Activated CD4-positive, CD25-positive, alpha-beta regulatory T cell treated with anti-CD3 and anti-CD28 coated beads, Interleukin-2, amount 50 U/mL, for 16 hours (primary cell): ENCODE data around the gene MYL4.
"Not testable (repeated sequence)": the region's sequence is repeated elsewhere in the genome, so short reads cannot be mapped to it uniquely, and the experiment has no call there.

ENCODE experiments used
- DNase-seq: peaks from one replicate; pipeline ENCODE4 v3.0.0-alpha.2; 2020; ENCODE audit warnings: low read depth, low spot score

MYL4 gene

GRCh38 chr17:47243737-47244598, 34.8 kb downstream of the MYL4 start:
- no peak for DNase-seq

DNA sequence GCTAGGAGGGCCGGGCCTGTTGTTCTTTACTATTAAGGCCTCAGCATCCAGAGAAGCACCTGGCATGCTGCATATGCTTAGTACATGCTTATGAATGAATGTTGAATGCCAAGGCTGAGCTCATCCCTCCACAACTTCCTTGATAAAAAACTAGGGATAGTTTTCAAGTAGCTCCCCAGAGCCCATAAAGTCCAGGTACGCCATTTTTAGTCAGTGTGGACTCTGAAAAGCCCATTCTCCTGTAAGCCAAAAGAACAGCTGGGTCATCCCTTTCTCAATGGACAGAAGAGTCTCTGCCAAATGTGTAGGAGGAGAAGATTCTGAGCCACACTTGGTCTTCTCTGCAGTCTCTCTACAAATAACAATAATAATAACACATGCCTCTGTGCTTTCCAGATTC, 35.5 kb downstream of the MYL4 start:
- DNase-seq = no peak

DNA sequence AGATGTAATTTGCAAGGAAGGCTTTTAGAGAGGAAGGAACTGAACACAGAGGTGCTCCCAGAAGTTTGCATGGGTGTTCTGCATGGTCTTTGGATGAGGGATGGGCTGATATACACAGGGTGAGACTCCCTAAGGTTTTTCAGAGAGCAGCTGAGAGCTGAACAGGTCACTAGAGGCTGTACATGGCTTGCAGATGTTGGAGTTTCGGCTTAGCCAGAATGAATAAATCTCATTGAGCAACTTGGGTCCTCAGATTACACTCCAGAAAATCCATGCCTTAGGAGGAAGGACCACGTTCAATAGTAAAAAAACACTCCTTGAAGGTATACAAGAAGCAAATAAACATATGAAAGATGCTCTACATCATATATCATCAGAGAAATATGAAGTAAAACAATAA, 37.0 kb downstream of the MYL4 start:
- no peak for DNase-seq

- DNase-seq = no peak
Measured at GRCh38 chr17:47250855-47251254, 41.7 kb downstream of the MYL4 start.

GRCh38 chr17:47251421-47251940, 42.3 kb downstream of the MYL4 start:
- no peak for DNase-seq

DNA sequence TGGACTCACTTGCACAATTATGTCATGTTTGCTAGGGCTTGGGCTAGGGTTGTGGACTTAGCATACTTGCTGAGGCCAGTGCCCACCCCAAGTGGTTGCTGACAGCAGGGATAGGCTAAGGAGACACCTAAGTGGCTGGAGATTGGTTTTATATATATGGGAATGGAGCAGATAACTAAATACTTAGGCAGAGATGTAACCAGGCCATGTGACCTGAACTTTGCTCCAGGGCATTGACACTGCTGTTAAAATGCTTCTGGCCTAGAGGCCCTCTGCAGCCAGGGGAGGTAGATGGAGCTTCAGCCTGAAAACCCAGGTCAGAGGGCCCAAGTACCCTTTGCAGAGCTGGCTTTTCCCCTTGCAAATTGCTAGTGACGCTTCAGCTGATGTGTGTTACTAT, 43.1 kb downstream of the MYL4 start:
- DNase-seq = no peak

DNA sequence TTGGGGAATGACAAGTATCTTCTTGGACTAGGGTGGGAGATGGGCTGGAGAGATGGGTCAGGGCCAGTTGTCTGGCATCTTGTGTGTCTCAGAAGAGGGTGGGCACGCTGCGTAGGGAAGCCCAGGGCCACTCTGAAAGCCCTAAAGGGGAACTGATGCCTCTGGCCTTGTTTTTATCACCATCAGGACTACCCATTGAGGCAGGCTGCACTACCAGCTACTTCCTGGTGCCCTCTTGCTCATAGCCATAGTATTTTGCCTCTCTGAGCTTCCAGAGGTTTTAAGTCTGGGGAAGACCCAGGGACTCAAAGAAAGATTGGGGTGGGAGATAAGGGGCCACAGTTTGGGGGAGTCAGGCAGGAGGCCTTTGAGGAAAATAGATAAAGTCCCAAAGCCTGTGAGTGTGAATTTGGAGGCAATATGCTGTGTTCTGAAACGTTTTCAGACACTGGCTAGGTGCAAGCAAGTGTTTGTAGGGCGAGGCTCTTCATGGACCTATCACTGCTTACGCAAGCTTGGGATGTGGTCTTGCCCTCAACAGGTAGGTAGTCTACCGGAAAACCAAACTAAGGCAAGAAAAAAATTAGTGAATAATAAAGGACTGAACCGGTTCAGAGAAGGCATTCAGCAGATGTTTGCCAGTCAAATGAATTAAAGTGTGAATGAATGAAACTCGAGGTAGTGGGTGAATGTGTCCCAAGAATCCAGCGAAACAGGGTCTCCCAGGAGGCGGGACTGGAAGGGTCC, 43.8 kb downstream of the MYL4 start:
- DNase-seq = no peak

GRCh38 chr17:47253541-47254402, 44.6 kb downstream of the MYL4 start, which contains the start of gene ITGB3:
TSS of gene ITGB3 (plus strand) at chr17:47253827. CDS start at chr17:47253862, 35 bp downstream.
- DNase-seq = peak; percentile 14

DNA sequence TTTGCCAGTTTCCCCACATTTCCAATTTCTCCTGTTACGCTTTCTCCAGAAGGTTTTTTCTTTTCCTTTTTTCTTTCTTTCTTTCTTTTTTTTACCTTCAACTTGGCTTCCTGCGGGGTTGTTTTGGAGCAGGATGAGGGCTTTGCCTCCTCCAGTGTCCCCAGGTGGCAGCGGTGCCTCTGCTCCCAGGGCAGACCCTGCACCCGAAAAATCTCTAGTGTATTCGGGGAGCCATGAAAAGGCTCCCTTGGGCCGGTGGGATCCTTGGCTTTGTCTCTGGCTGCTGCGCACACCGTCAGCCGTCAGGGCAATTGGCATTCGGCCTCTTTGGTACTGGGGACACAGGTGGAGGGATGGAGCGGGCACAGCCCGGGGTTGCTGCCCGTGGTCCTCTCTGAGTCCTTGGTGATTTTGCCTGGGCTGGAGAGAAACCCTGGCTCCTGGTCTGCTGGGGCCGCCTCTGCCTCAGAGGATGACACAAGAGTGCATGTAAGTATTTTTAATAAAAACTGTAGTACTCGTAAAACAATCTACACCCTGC, 45.3 kb downstream of the MYL4 start:
- DNase-seq = no peak

DNA sequence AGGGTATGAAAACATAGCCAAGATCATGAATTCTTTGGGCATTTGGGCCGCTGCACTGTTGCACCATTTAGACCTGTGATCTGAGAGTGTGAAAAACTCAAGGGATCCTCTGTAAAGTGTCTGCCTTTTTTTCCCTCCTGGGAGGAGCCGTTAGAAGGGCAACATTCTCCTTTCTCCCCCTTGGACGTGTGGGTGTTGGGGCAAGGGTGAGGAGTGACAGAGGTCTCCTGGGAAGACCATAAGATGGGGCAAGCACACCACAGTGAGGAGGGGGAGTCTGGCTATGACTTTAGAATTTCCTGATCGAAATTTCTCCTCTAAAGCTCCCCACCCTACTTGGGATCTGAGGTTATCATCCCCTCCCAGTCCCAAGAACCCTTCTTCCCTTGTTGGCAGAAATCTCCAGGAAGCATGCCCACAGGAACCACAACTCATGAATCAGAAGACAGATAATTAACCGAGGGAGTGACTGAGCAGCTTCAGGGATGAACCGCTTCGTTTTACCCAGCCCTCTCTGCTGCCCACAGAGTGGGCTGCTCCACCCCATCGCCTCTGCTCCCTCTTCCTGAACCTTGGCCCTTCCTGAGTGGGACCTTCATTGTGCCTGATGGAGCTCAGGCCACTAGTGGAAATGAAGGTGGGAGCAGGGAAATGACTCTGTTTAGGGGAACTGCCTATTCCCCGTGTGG, 48.6 kb downstream of the MYL4 start:
- DNase-seq = no peak

DNA sequence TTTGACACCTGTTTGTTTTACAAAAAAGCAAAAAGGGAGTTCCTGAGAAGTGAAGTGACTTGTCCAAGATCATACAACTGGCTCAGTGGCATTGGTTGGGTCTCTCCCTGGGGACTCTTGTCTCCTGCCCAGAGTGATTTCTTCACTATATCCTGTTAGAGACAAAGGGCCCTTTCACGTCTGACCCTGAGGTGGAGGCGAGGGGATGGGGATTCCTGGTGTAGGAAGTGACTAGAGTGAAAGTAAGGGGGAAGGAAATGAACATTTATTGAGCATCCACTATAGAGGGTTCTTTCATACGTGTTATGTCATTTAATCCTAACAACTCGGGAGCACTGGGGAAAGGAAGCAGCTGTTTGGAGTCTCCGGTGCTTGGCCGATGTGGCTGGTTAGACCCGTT, 53.4 kb downstream of the MYL4 start:
- no peak for DNase-seq

DNA sequence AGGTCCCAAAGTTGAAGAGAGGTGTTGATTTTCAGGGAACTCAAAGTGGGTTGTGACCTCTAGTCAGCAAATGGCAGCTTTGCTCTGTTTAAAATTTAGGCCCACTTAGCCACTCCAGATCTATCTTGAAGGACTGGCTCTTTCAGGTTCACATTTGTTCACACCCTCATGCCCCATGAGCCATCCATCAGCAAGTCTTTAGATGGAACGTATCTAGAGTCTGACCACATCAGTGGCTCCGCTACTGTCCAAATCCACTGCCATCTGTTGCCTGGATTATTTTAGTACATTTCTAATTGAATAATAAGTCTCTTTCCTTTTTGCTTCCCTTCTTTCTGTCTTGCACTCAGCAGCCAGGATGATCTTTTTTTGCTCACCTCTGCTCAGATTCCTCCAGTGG, 55.0 kb downstream of the MYL4 start:
- DNase-seq = no peak

DNA sequence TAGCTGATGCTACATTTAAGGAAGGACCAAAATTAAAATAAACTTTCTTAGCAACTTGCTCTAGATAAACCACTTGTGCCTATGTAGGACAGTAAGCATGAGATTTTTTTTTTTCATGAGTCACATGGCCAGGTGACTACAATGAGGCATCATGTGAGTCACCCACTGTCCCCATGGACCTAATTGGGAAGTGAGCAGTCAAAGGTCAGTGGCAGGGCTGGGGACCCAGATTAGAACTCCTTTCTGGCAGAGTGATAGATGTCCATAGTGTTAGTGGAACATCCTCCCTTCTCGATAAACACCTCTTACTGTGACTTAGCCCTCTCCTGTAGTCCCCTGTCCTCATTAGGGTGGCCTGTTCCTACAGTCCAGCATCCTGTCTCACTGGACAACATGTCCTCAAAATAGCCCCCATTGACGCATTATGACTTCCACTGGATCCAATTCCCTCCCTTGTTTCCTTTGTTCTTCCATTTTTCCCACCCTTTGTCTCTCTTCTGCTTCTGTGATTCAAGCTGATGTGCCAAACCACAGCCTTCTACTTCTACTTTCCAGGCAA, 56.9 kb downstream of the MYL4 start:
- DNase-seq = no peak

DNA sequence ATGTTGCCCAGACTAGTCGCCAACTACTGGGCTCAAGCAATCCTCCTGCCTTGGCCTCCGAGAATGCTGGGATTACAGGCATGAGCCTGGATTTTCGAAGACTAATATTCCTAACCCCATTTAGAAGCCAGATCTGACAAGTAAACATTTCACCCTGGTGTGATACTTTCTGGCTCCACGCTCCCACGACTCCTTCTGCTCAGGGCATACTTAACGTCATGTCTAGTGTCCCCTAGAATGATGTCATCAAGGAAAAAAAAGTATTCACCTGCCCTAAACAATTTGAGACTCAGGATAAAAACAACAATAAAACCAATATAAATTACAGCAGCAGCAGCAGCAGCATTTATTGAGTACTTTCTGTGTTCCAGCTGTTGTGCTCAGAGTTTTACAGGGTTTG, 57.6 kb downstream of the MYL4 start:
- DNase-seq = no peak

DNA sequence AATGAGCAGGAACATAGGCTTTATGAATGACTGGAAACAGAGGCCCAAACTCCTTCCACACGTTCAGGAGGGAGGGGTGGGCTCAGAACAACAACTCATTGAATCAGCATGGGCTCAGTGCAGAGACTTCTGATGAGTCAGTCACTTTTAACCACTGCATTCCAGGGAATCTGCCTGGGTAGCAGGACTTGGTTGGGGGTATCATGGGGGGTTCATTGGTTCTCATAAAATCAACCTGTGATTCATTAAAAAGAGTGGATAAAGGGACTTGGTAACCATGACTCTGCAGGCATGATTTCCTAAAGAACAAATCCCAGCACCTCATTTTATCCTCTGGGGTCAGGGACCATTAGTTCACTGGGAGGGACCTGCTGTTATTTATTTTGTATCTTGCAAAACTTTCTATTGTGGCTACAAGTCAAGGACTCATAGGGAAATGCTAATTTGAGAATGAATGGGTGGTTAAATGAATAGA, 58.2 kb downstream of the MYL4 start:
- DNase-seq = no peak

- DNase-seq = not testable (repeated sequence)
Measured at GRCh38 chr17:47268964-47269363, 59.8 kb downstream of the MYL4 start.

GRCh38 chr17:47269561-47270280, 60.6 kb downstream of the MYL4 start:
- DNase-seq = not testable (repeated sequence)

- no peak for DNase-seq
Measured at GRCh38 chr17:47270946-47271705, 62.0 kb downstream of the MYL4 start.

- no peak for DNase-seq
Measured at GRCh38 chr17:47272491-47272890, 63.3 kb downstream of the MYL4 start.
